Glutamatergic neuron (in vitro differentiated cells): ENCODE data around the gene GTSE1. TPM values are rescaled to one million over a fixed set of nuclear protein-coding genes. Genes with fewer than 3 reads are reported as not detected.

Experiments
- DNase-seq: peaks from one replicate; pipeline ENCODE4 v3.0.0; 2022
- H3K27ac Mint-ChIP-seq: one replicate; pipeline ENCODE4 v1.8.0; 2020; ENCODE audit warnings: mild to moderate bottlenecking, mixed read lengths, inconsistent platforms; ENCODE audit not compliant: unreplicated experiment
- H3K27me3 Mint-ChIP-seq: one replicate; pipeline ENCODE4 v1.8.0; 2020; ENCODE audit warnings: mild to moderate bottlenecking, moderate library complexity, mixed read lengths, inconsistent platforms; ENCODE audit not compliant: unreplicated experiment
- H3K36me3 Mint-ChIP-seq: one replicate; pipeline ENCODE4 v1.8.0; 2020; ENCODE audit warnings: mild to moderate bottlenecking, mixed read lengths, inconsistent platforms; ENCODE audit not compliant: unreplicated experiment
- H3K4me1 Mint-ChIP-seq: one replicate; pipeline ENCODE4 v1.8.0; 2020; ENCODE audit warnings: mild to moderate bottlenecking, low read depth, mixed read lengths, inconsistent platforms; ENCODE audit not compliant: unreplicated experiment
- H3K4me3 Mint-ChIP-seq: one replicate; pipeline ENCODE4 v1.8.0; 2020; ENCODE audit warnings: mild to moderate bottlenecking, mixed read lengths, inconsistent platforms; ENCODE audit not compliant: unreplicated experiment
- H3K9me3 Mint-ChIP-seq: one replicate; pipeline ENCODE4 v1.8.0; 2020; ENCODE audit warnings: mild to moderate bottlenecking, moderate library complexity, mixed read lengths, inconsistent platforms; ENCODE audit not compliant: unreplicated experiment
- CTCF ChIP-seq: fragments of 200-600 bp; sonication (generic); IDR thresholded peaks from one replicate; pipeline ENCODE4 v1.5.0; 2021; ENCODE audit not compliant: partially characterized antibody, unreplicated experiment
- total RNA-seq: library from RNA; stranded (reverse); fragmentation: NEBNext Ultra II Directional; extraction: Animal tissue kit (Norgen Biotek cat#: 25700); gene quantifications from one replicate; pipeline ENCODE4 v1.2.1, GENCODE V29; 2021; ENCODE audit not compliant: unreplicated experiment

Gene GTSE1
- total RNA-seq, 1 donor from 2014 or later, result 7.5 TPM

- Mint-ChIP-seq H3K27me3 (peaks cover 11% of the 10 kb centered on the region), H3K36me3 (peaks cover 5% of the 10 kb centered on the region), H3K9me3 (peaks cover 7% of the 10 kb centered on the region), H3K27ac (no peak overlapping the region), H3K4me1 (peaks cover 10% of the 10 kb centered on the region), H3K4me3 (no peak overlapping the region)
- no peak for TF ChIP-seq CTCF
- DNase-seq, result no peak
Measured at GRCh38 chr22:46377525-46378425, 81.1 kb downstream of the GTSE1 start.

GRCh38 chr22:46378426-46379065, 81.9 kb downstream of the GTSE1 start:
- H3K4me1 Mint-ChIP-seq, result peaks cover 10% of the 10 kb centered on the region
- H3K27ac Mint-ChIP-seq, result no peak overlapping the region
- TF ChIP-seq CTCF, result no peak

GRCh38 chr22:46379066-46379930, 82.6 kb downstream of the GTSE1 start:
- Mint-ChIP-seq H3K27me3 (peaks cover 13% of the 10 kb centered on the region), H3K4me3 (no peak overlapping the region), H3K27ac (no peak overlapping the region), H3K36me3 (peaks cover 5% of the 10 kb centered on the region), H3K4me1 (peaks cover 10% of the 10 kb centered on the region), H3K9me3 (peaks cover 7% of the 10 kb centered on the region)
- TF ChIP-seq CTCF, result no peak
- DNase-seq, result no peak

More at GRCh38 chr22:46378426-46379065, 81.9 kb downstream of the GTSE1 start:
- Mint-ChIP-seq H3K36me3 (peaks cover 5% of the 10 kb centered on the region), H3K27me3 (peaks cover 13% of the 10 kb centered on the region), H3K4me3 (no peak overlapping the region), H3K9me3 (peaks cover 7% of the 10 kb centered on the region)
- DNase-seq, result no peak

- peaks cover 5% of the 10 kb centered on the region for H3K36me3 Mint-ChIP-seq
- no peak for DNase-seq
- H3K4me1 Mint-ChIP-seq, result peaks cover 10% of the 10 kb centered on the region
- peaks cover 7% of the 10 kb centered on the region for H3K9me3 Mint-ChIP-seq
- H3K27ac Mint-ChIP-seq, result no peak overlapping the region
- peaks cover 12% of the 10 kb centered on the region for H3K27me3 Mint-ChIP-seq
- no peak for TF ChIP-seq CTCF
- no peak overlapping the region for H3K4me3 Mint-ChIP-seq
Measured at GRCh38 chr22:46380069-46380468, 83.4 kb downstream of the GTSE1 start.

Other genes with a start within 250 kb of the GTSE1 start
- 1.8 TPM for gene PPARA, start 146.3 kb upstream of the GTSE1 start, total RNA-seq
- gene CDPF1, start 46.6 kb upstream of the GTSE1 start, total RNA-seq, result 6.9 TPM
- not detected for gene PKDREJ, start 33.5 kb upstream of the GTSE1 start, total RNA-seq
- gene TTC38, start 28.9 kb upstream of the GTSE1 start, total RNA-seq, result 12.5 TPM
- 60.8 TPM for gene TRMU, start 38.8 kb downstream of the GTSE1 start, total RNA-seq
- 0.27 TPM for gene CELSR1, start 240.8 kb downstream of the GTSE1 start, total RNA-seq